GM12878 (cell line): ENCODE results near the gene IQGAP2. TPM values are rescaled to one million over a fixed set of nuclear protein-coding genes. Genes with fewer than 3 reads are reported as not detected.

ENCODE experiments used
- ATAC-seq: fragments of 200-7000 bp; cut with Tn5 transposase; 3 replicates; pipeline ENCODE4 v1.9.1; 2020; ENCODE audit warnings: mild to moderate bottlenecking, moderate library complexity
- BruUV-seq: library from RNA; stranded (reverse); fragments of 400-500 nt; replicated peaks from 2 replicates; lab custom pipeline; 2021; lab: Mats Ljungman, UMichigan
- CTCF ChIA-PET: fragments of 300-600 bp; sonication (Branson Sonifier 250); formaldehyde crosslinking; extraction: SDS; loops from one replicate; lab custom pipeline; 2021; ENCODE audit warnings: inconsistent platforms; lab: Yijun Ruan, JAX
- POLR2A ChIA-PET: fragments of 350-600 bp; formaldehyde crosslinking; extraction: SDS; loops from one replicate; lab custom pipeline; 2021; ENCODE audit warnings: inconsistent platforms; lab: Charles Lee
- RAD21 ChIA-PET: fragments of 300-600 bp; sonication (Branson Sonifier 250); formaldehyde crosslinking; loops from one replicate; lab custom pipeline; 2023; ENCODE audit warnings: antibody characterized with exemption; ENCODE audit not compliant: unreplicated experiment; lab: Charles Lee
- SMC1A ChIA-PET: fragments of 300-600 bp; sonication (Branson Sonifier 250); formaldehyde crosslinking; loops from one replicate; lab custom pipeline; 2023; ENCODE audit not compliant: unreplicated experiment, uncharacterized antibody; lab: Charles Lee
- DNase-seq: peaks from one replicate; pipeline ENCODE4 v3.0.0-alpha.2; 2011; ENCODE audit warnings: low read depth, low spot score
- FAIRE-seq: peaks from 3 replicates; lab custom pipeline; 2011; peaks lifted over from hg19 to GRCh38; lab: Jason Lieb, UNC
- H2AFZ ChIP-seq: 2 replicates; pipeline ENCODE4 v1.6.0; 2011; ENCODE audit warnings: low read depth, low read length, control low read depth; ENCODE audit not compliant: control insufficient read depth
- H3K27ac ChIP-seq: 2 replicates; pipeline ENCODE4 v1.5.1; 2011; ENCODE audit warnings: control low read depth; ENCODE audit not compliant: control insufficient read depth, insufficient read depth
- H3K27me3 ChIP-seq, 2 experiments: replicated peaks in 1 of 2; 2 replicates each; pipeline versions ENCODE4 v1.6.0 to v1.6.1; 2011; ENCODE audit warnings: low read length in 1 of 2; ENCODE audit not compliant: control insufficient read depth in 2 of 2, insufficient read depth in 2 of 2
- H3K36me3 ChIP-seq, 2 experiments: 2 replicates each; pipeline ENCODE4 v1.5.1; 2011; ENCODE audit warnings: low read length in 1 of 2; ENCODE audit not compliant: control insufficient read depth in 2 of 2, insufficient read depth in 2 of 2
- H3K4me1 ChIP-seq: 2 replicates; pipeline ENCODE4 v1.6.1; 2011; ENCODE audit warnings: mild to moderate bottlenecking, low read length, moderate library complexity, mixed read lengths; ENCODE audit not compliant: control insufficient read depth, insufficient read depth
- H3K4me2 ChIP-seq: 2 replicates; pipeline ENCODE4 v1.6.0; 2011; ENCODE audit warnings: control low read depth; ENCODE audit not compliant: control insufficient read depth, insufficient read depth
- H3K4me3 ChIP-seq: fragments of 200-600 bp; sonication (generic); 2 replicates; pipeline ENCODE4 v1.5.1; 2016
- H3K79me2 ChIP-seq: 2 replicates; pipeline ENCODE4 v1.6.0; 2011; ENCODE audit warnings: low read length; ENCODE audit not compliant: control insufficient read depth, insufficient read depth
- H3K9ac ChIP-seq: 2 replicates; pipeline ENCODE4 v1.8.0; 2011; ENCODE audit warnings: low read length, control low read depth, mixed read lengths; ENCODE audit not compliant: control insufficient read depth, insufficient read depth
- H3K9me3 ChIP-seq: replicated peaks from 3 replicates; pipeline ENCODE4 v1.5.1; 2011; ENCODE audit warnings: mild to moderate bottlenecking, low read length; ENCODE audit not compliant: control insufficient read depth, insufficient read depth
- H4K20me1 ChIP-seq: 2 replicates; pipeline ENCODE4 v1.6.0; 2011; ENCODE audit not compliant: control insufficient read depth, insufficient read depth
- ATF3 ChIP-seq: IDR thresholded peaks from 2 replicates; pipeline ENCODE4 v1.6.1; 2011; ENCODE audit warnings: low read depth, mild to moderate bottlenecking, low read length, moderate library complexity, borderline replicate concordance; ENCODE audit errors: extremely low read depth
- ATF7 ChIP-seq: fragments of 450-650 bp; IDR thresholded peaks from 2 replicates; pipeline ENCODE4 v1.6.1; 2016; ENCODE audit warnings: low read depth, mild to moderate bottlenecking
- CBFB ChIP-seq: IDR thresholded peaks from 2 replicates; pipeline ENCODE4 v1.6.1; 2016; ENCODE audit warnings: antibody characterized with exemption, low read depth
- EGR1 ChIP-seq, 2 experiments: IDR thresholded peaks; 1 replicate in 1 of 2; 2 replicates in 1 of 2; pipeline ENCODE4 v1.6.1; 2011 to 2012; ENCODE audit warnings: low read depth in 2 of 2, low read length in 2 of 2, borderline replicate concordance in 1 of 2, mild to moderate bottlenecking in 1 of 2, moderate library complexity in 1 of 2
- EZH2 ChIP-seq: IDR thresholded peaks from 2 replicates; pipeline ENCODE4 v1.6.1; 2012; ENCODE audit warnings: low read depth, mild to moderate bottlenecking, control low read depth, inconsistent platforms, low read length, borderline replicate concordance; ENCODE audit not compliant: control insufficient read depth
- FOS ChIP-seq: IDR thresholded peaks from 3 replicates; pipeline ENCODE4 v1.6.1; 2011; ENCODE audit warnings: borderline replicate concordance; ENCODE audit not compliant: insufficient read length; ENCODE audit errors: extremely low read depth
- HSF1 ChIP-seq: fragments of 150-350 bp; IDR thresholded peaks from 2 replicates; pipeline ENCODE4 v1.6.1; 2014; ENCODE audit warnings: mild to moderate bottlenecking, low read depth, low read length
- JUND ChIP-seq: IDR thresholded peaks from 2 replicates; pipeline ENCODE4 v1.6.1; 2012; ENCODE audit warnings: low read depth, mild to moderate bottlenecking, low read length, improper control_type of control experiment, moderate library complexity
- MTA2 ChIP-seq: fragments of 450-650 bp; IDR thresholded peaks from 2 replicates; pipeline ENCODE4 v1.6.1; 2016; ENCODE audit warnings: low read depth, mild to moderate bottlenecking, moderate library complexity
- MYB ChIP-seq: fragments of 150-350 bp; IDR thresholded peaks from 2 replicates; pipeline ENCODE4 v1.6.1; 2014; ENCODE audit warnings: mild to moderate bottlenecking, low read depth, low read length, borderline replicate concordance
- POLR2AphosphoS2 ChIP-seq: IDR thresholded peaks from 2 replicates; pipeline ENCODE4 v1.6.1; 2011; ENCODE audit warnings: low read depth, mild to moderate bottlenecking, low read length, improper control_type of control experiment, moderate library complexity
- POLR2AphosphoS5 ChIP-seq: IDR thresholded peaks from 2 replicates; pipeline ENCODE4 v1.6.1; 2011; ENCODE audit warnings: mild to moderate bottlenecking, low read length, inconsistent platforms
- SMARCA5 ChIP-seq: fragments of 450-650 bp; IDR thresholded peaks from 2 replicates; pipeline ENCODE4 v1.6.1; 2017; ENCODE audit warnings: mild to moderate bottlenecking
- SPI1 ChIP-seq: IDR thresholded peaks from 2 replicates; pipeline ENCODE4 v1.6.1; 2011; ENCODE audit warnings: low read depth, mild to moderate bottlenecking, low read length, moderate library complexity, borderline replicate concordance; ENCODE audit not compliant: insufficient read depth
- SREBF1 ChIP-seq: IDR thresholded peaks from 2 replicates; pipeline ENCODE4 v1.6.1; 2012; ENCODE audit warnings: mild to moderate bottlenecking, low read length
- TCF3 ChIP-seq: IDR thresholded peaks from 2 replicates; pipeline ENCODE4 v1.6.1; 2012; ENCODE audit warnings: low read depth, mild to moderate bottlenecking, low read length, borderline replicate concordance; ENCODE audit not compliant: insufficient read depth
- ZNF687 ChIP-seq: fragments of 450-650 bp; IDR thresholded peaks from 2 replicates; pipeline ENCODE4 v1.6.1; 2017; ENCODE audit warnings: mild to moderate bottlenecking, moderate library complexity
- WGBS: methylation state at CpG from one replicate; pipeline ENCODE4 v1.1.6; 2016; ENCODE audit warnings: low lambda C conversion rate; ENCODE audit not compliant: insufficient replicate concordance, insufficient coverage; ENCODE audit errors: missing lambda C conversion rate; 5-methylcytosine and 5-hydroxymethylcytosine counted together
- in situ Hi-C: fragments of 300-500 bp; cut with MboI; formaldehyde crosslinking; loops from 9 replicates; pipeline ENCODE4 v1.14.3; 2018; ENCODE audit warnings: mixed read lengths
- intact Hi-C: fragments of 100-400 bp; cut with micrococcal nuclease; formaldehyde crosslinking; loops from one replicate; pipeline ENCODE4 v1.14.2; 2022; ENCODE audit not compliant: unreplicated experiment
- polyA plus RNA-seq, 11 experiments: library from polyadenylated mRNA; depleted of rRNA in 4 of 11; unstranded in 6 of 11; stranded (reverse) in 5 of 11; fragments of >200 nt; fragmentation: Nextera tagmentation in 4 of 11; fragmentation: Illumina TruSeq in 1 of 11; extraction: Ambion mirVana in 4 of 11; extraction: Trizol in 1 of 11; gene quantifications; 1 replicate in 1 of 11; 2 replicates in 10 of 11; pipeline versions ENCODE4 v1.2.1 to v1.2.3, GENCODE V29; 2011 to 2016; ENCODE audit warnings: inconsistent platforms in 2 of 11, missing spikeins in 2 of 11, low read depth in 1 of 11
- total RNA-seq, 4 experiments: library from RNA; depleted of rRNA in 3 of 4; stranded (reverse); fragments of >200 nt in 3 of 4; fragmentation: Illumina TruSeq in 1 of 4; extraction: Trizol in 1 of 4; gene quantifications; 2 replicates each; pipeline versions ENCODE4 v1.2.1 to v1.2.3, GENCODE V29; 2013 to 2021

Gene IQGAP2
- total and polyA plus RNA-seq, 10 of the 15 experiments (the other 5 are each of a cell fraction or from before 2014, with no cell fraction given), result 14.5 to 41.4 (median 21.8) TPM

- H2AFZ ChIP-seq, result no peak overlapping the region
- intact Hi-C loops, result no loop called here
- peaks cover 4% of the 10 kb centered on the region; the same call in 1 of the 2 replicates for H3K4me1 ChIP-seq
- RAD21 ChIA-PET, result no interaction called here
- no peak overlapping the region for H3K4me2 ChIP-seq
- POLR2A ChIA-PET, result no interaction called here
- CTCF ChIA-PET, result no interaction called here
- H3K36me3 ChIP-seq, result no peaks in the 10 kb centered on the region
- no peak overlapping the region for H3K4me3 ChIP-seq
- 65% methylated on average over 5 of the region's 5 CpGs for WGBS
- H4K20me1 ChIP-seq, result no peaks in the 10 kb centered on the region
- no peak overlapping the region for H3K27ac ChIP-seq
- FAIRE-seq (no peak), DNase-seq (no peak), ATAC-seq (no peak)
- H3K79me2 ChIP-seq, result no peaks in the 10 kb centered on the region
- SMC1A ChIA-PET, result no interaction called here
- H3K27me3 ChIP-seq, result no peaks in the 10 kb centered on the region
- in situ Hi-C loops, result no loop called here
- no peak overlapping the region for H3K9ac ChIP-seq
- H3K9me3 ChIP-seq, result no peaks in the 10 kb centered on the region
- BruUV-seq, result no TSS peak
- no peak for TF ChIP-seq SPI1
- no peak for TF ChIP-seq JUND
- TF ChIP-seq POLR2AphosphoS5, result no peak
- no peak for TF ChIP-seq HSF1
- TF ChIP-seq FOS, result no peak
- no peak for TF ChIP-seq ATF7
- TF ChIP-seq TCF3, result no peak
- TF ChIP-seq MTA2, result no peak
- no peak for TF ChIP-seq SMARCA5
- no peak for TF ChIP-seq CBFB
- no peak for TF ChIP-seq MYB
- TF ChIP-seq EZH2, result no peak
- no peak for TF ChIP-seq POLR2AphosphoS2
- TF ChIP-seq ZNF687, result no peak
- no peak for TF ChIP-seq ATF3
- no peak for TF ChIP-seq EGR1 (IDR thresholded peaks at IDR 0.05; ENCODE audit: borderline replicate concordance in 1 of 2, low read depth in 2 of 2, low read length in 2 of 2)
- no peak for TF ChIP-seq SREBF1
Observed at GRCh38 chr5:76356887-76357286, 46.2 kb upstream of the IQGAP2 start.
